Gastroesophageal sphincter (tissue), 3 donors: Measurements from ENCODE around the gene APBB1.

Experiments used
- EP300 ChIP-seq: sonication (generic); formaldehyde crosslinking; IDR thresholded peaks from one replicate; pipeline ENCODE4 v1.6.1; 2017; ENCODE audit warnings: antibody characterized with exemption, mild to moderate bottlenecking
- POLR2A ChIP-seq, 2 donors: fragments of 450-650 bp; IDR thresholded peaks; one replicate each; pipeline ENCODE4 v1.6.1; 2017; ENCODE audit warnings: antibody characterized with exemption in 2 of 2, mild to moderate bottlenecking in 2 of 2, moderate library complexity in 1 of 2
- POLR2AphosphoS5 ChIP-seq: sonication (generic); formaldehyde crosslinking; IDR thresholded peaks from one replicate; pipeline ENCODE4 v1.6.1; 2017; ENCODE audit warnings: antibody characterized with exemption
- TF ChIP-seq, protein P1 (sequence below), 4 experiments: fragments of 200-600 bp in 2 of 4; fragments of 450-650 bp in 2 of 4; sonication (generic) in 1 of 4; IDR thresholded peaks; one replicate each; pipeline ENCODE4 v1.5.1; 2017 to 2019; ENCODE audit warnings: antibody characterized with exemption in 4 of 4, mild to moderate bottlenecking in 2 of 4, moderate library complexity in 2 of 4

DNA sequence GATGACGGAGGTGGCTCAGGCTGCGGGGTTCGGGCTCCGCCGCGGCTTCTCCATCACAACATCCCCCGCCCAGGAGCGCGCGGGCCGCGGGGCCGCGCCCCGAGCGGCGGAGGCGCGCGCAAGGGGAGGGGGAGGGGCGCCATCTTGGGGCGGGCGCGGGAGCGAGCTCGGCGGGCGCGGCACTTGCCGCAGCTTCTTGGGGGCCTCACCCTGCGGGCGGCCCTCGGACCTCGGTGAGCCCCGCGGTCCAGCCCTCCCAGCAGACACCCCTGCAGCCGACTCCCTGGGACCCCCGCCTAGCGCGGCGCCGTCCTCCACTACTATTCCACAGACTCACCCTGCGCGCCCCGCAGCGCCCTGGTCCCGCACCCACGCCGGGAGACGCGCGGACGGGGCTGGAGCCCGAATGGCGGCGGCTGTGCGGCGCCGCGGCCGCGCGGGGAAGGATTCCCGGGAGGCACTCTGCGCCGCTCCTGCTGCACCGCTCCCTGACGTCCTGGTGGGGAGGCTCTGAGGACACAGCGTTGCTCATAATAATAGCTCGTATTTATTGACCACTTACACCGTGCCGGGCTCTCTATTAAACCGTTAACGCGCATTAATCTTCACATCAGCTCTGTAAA lies at the start of gene APBB1:
- TF ChIP-seq, protein P1, sequence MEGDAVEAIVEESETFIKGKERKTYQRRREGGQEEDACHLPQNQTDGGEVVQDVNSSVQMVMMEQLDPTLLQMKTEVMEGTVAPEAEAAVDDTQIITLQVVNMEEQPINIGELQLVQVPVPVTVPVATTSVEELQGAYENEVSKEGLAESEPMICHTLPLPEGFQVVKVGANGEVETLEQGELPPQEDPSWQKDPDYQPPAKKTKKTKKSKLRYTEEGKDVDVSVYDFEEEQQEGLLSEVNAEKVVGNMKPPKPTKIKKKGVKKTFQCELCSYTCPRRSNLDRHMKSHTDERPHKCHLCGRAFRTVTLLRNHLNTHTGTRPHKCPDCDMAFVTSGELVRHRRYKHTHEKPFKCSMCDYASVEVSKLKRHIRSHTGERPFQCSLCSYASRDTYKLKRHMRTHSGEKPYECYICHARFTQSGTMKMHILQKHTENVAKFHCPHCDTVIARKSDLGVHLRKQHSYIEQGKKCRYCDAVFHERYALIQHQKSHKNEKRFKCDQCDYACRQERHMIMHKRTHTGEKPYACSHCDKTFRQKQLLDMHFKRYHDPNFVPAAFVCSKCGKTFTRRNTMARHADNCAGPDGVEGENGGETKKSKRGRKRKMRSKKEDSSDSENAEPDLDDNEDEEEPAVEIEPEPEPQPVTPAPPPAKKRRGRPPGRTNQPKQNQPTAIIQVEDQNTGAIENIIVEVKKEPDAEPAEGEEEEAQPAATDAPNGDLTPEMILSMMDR (IDR thresholded peaks at IDR 0.05) = peak in 2 of 4 experiments; percentile 39 to 43
- TF ChIP-seq POLR2A (IDR thresholded peaks at IDR 0.05) = peak; percentile 82 to 86
- TF ChIP-seq POLR2AphosphoS5 = peak; percentile 54
- no peak for TF ChIP-seq EP300
